ENCODE data around the gene UACA. TPM values are rescaled to one million over a fixed set of nuclear protein-coding genes. Genes with fewer than 3 reads are reported as not detected.
A peak's percentile ranks its signal among the peaks of the same experiment; 100 is the strongest.

The UACA gene
- total and polyA plus RNA-seq, 2 donors (not counting 3 experiments of a cell fraction or from before 2014, with no cell fraction given): 167 to 292 TPM

GRCh38 chr15:70768257-70768883 lies 5.0 kb upstream of the UACA start:
- H3K4me3 ChIP-seq (replicated peaks in 1 of 3; ENCODE audit: insufficient read depth in 1 of 3, low read depth in 1 of 3, low read length in 3 of 3): peak overlapping the region in 1 of 3 experiments; percentile 14
- no peaks in the 10 kb centered on the region for H3K27me3 ChIP-seq (ENCODE audit: control insufficient read depth in 2 of 2, insufficient read depth in 2 of 2, low read length in 2 of 2)
- no peaks in the 10 kb centered on the region for H3K79me2 ChIP-seq (ENCODE audit: control insufficient read depth, insufficient read depth, low read length)
- no TSS peak for BruUV-seq (replicated peaks)
- DNase-seq (ENCODE audit: low read depth, low spot score) (peak; percentile 55), FAIRE-seq (peak; percentile 49)
- peaks cover 36% of the 10 kb centered on the region for H3K4me1 ChIP-seq (ENCODE audit: control insufficient read depth, extremely low read depth, insufficient read depth, low read length)
- no peak for TF ChIP-seq JUN (IDR thresholded peaks at IDR 0.05; ENCODE audit: borderline replicate concordance, insufficient read depth, insufficient read length, low read depth)
- TF ChIP-seq POLR2A (IDR thresholded peaks at IDR 0.05; ENCODE audit: low read depth, low read length): no peak
- TF ChIP-seq EZH2 (IDR thresholded peaks at IDR 0.05; ENCODE audit: borderline replicate concordance, low read depth, low read length, severe bottlenecking): no peak
- peak overlapping the region; percentile 96 for H2AFZ ChIP-seq (ENCODE audit: low read depth, low read length)
- H3K27ac ChIP-seq (ENCODE audit: insufficient read depth, low read depth, low read length): peak overlapping the region; percentile 15
- H3K9me3 ChIP-seq (replicated peaks; ENCODE audit: control insufficient read depth, insufficient read depth, low read length): no peaks in the 10 kb centered on the region
- H3K36me3 ChIP-seq (ENCODE audit: control insufficient read depth in 2 of 2, extremely low read depth in 1 of 2, insufficient read depth in 2 of 2, low read length in 2 of 2): no peaks in the 10 kb centered on the region
- no peaks in the 10 kb centered on the region for H3K9me1 ChIP-seq (replicated peaks; ENCODE audit: control insufficient read depth, extremely low read depth, insufficient read depth, low read length)
- ChIA-PET POLR2A (no interaction called here), CTCF (interaction anchor here (0.8 to 1.6 kb wide), 5 partner anchors 9 to 57 kb away, joined by 3 to 11 read pairs (median 4); no protein-coding TSS in a partner anchor)
- H3K4me2 ChIP-seq (ENCODE audit: insufficient read depth, low read length): peak overlapping the region; percentile 54
- peak overlapping the region; percentile 46 for H3K9ac ChIP-seq (replicated peaks; ENCODE audit: extremely low read depth, insufficient read depth, low read length)
- dilution Hi-C loops (cut with MboI; ENCODE audit: extremely low pct_ligation_motif_present, low sequenced_read_pairs): no loop called here
- H4K20me1 ChIP-seq (replicated peaks; ENCODE audit: control insufficient read depth, extremely low read depth, insufficient read depth, low read length): no peaks in the 10 kb centered on the region
- intact Hi-C loops (cut with micrococcal nuclease): no loop called here

GRCh38 chr15:70767667-70768066 lies 4.3 kb upstream of the UACA start:
- Histone ChIP-seq H3K4me2 (ENCODE audit: insufficient read depth, low read length) (peak overlapping the region; percentile 54), H3K4me3 (replicated peaks in 1 of 3; ENCODE audit: insufficient read depth in 1 of 3, low read depth in 1 of 3, low read length in 3 of 3) (no peak overlapping the region), H3K36me3 (ENCODE audit: control insufficient read depth in 2 of 2, extremely low read depth in 1 of 2, insufficient read depth in 2 of 2, low read length in 2 of 2) (no peaks in the 10 kb centered on the region), H3K27ac (ENCODE audit: insufficient read depth, low read depth, low read length) (no peak overlapping the region), H3K27me3 (ENCODE audit: control insufficient read depth in 2 of 2, insufficient read depth in 2 of 2, low read length in 2 of 2) (no peaks in the 10 kb centered on the region), H3K9me3 (replicated peaks; ENCODE audit: control insufficient read depth, insufficient read depth, low read length) (no peaks in the 10 kb centered on the region), H2AFZ (ENCODE audit: low read depth, low read length) (peak overlapping the region; percentile 96), H3K79me2 (ENCODE audit: control insufficient read depth, insufficient read depth, low read length) (peaks cover 6% of the 10 kb centered on the region), H4K20me1 (replicated peaks; ENCODE audit: control insufficient read depth, extremely low read depth, insufficient read depth, low read length) (no peaks in the 10 kb centered on the region), H3K9ac (replicated peaks; ENCODE audit: extremely low read depth, insufficient read depth, low read length) (no peak overlapping the region), H3K4me1 (ENCODE audit: control insufficient read depth, extremely low read depth, insufficient read depth, low read length) (peaks cover 36% of the 10 kb centered on the region), H3K9me1 (replicated peaks; ENCODE audit: control insufficient read depth, extremely low read depth, insufficient read depth, low read length) (no peaks in the 10 kb centered on the region)
- intact Hi-C loops (cut with micrococcal nuclease): no loop called here
- ChIA-PET CTCF (interaction anchor here (0.8 to 1.6 kb wide), 5 partner anchors 10 to 58 kb away, joined by 3 to 11 read pairs (median 4); no protein-coding TSS in a partner anchor), POLR2A (no interaction called here)
- dilution Hi-C loops (cut with MboI; ENCODE audit: extremely low pct_ligation_motif_present, low sequenced_read_pairs): no loop called here
- TF ChIP-seq POLR2AphosphoS5 (IDR thresholded peaks at IDR 0.05; ENCODE audit: insufficient read depth, low read depth, low read length) (no peak), MAX (IDR thresholded peaks at IDR 0.05; ENCODE audit: insufficient read depth, insufficient read length) (no peak), FOS (IDR thresholded peaks at IDR 0.05; ENCODE audit: borderline replicate concordance, insufficient read depth, low read length) (no peak), GATA2 (IDR thresholded peaks at IDR 0.05; ENCODE audit: insufficient read depth, insufficient read length, low read depth, low read length) (no peak), POLR2A (IDR thresholded peaks at IDR 0.05; ENCODE audit: low read depth, low read length) (no peak), JUN (IDR thresholded peaks at IDR 0.05; ENCODE audit: borderline replicate concordance, insufficient read depth, insufficient read length, low read depth) (no peak), MYC (IDR thresholded peaks at IDR 0.05; ENCODE audit: low read depth, low read length) (no peak)
- no TSS peak for BruUV-seq (replicated peaks)
- no peak for DNase-seq (ENCODE audit: low read depth, low spot score)
- FAIRE-seq: no peak
